LNCaP clone FGC (cell line): ENCODE measurements around the gene NEK4.

Experiments used
- DNase-seq: peaks from one replicate; pipeline ENCODE4 v3.0.0-alpha.2; 2011; ENCODE audit warnings: low read depth
- H3K4me3 ChIP-seq: 2 replicates; pipeline ENCODE4 v1.5.1; 2011; ENCODE audit warnings: mild to moderate bottlenecking, low read depth, low read length, control low read depth
- TF ChIP-seq, protein P1 (sequence below): IDR thresholded peaks from 2 replicates; pipeline ENCODE4 v1.5.1; 2012; ENCODE audit warnings: mild to moderate bottlenecking; ENCODE audit not compliant: control insufficient read depth, insufficient read depth; ENCODE audit errors: extremely low read depth

The NEK4 gene

DNA sequence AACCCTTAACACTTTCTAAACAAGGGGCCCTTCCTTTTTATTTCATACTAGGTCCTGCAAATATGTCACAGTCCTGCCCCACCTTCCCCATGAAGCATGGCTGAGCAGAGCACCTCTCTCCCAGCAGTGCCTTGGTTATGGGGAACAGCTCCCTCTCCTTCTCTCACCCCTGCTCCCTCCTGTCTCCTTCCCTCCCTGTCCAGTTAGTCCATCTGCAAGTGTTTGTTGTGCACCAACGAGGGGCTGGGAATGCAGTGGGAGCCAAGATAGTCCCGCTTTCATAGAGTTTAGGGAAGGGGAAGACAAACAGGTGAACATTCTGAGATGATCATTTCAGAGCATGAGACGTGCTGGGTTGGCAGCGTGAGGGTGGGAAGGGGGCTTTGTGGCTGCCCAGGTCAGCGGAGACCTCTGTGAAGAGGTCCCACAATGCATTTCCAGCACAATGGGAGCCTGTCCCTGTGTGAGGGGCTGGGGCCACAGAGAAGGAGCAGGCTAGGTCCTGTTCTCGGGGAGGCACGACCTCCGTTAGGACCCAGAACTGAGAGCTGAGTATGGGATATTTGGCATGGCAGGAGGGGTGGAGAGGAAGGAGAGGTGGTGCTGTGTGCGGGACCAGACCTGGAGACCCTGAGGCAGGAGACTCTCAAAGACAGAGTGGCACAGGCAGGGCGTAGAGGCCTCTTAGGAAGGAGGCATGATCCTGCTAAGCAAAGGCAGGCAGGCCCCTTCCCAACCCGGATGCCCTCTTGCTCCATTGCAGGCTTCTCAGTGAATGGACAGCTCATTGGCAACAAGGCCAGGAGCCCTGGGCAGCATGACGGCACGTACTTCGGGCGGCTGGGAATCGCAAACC lies 18.4 kb upstream of the NEK4 start:
- H3K4me3 ChIP-seq = no peak overlapping the region
- TF ChIP-seq, protein P1, sequence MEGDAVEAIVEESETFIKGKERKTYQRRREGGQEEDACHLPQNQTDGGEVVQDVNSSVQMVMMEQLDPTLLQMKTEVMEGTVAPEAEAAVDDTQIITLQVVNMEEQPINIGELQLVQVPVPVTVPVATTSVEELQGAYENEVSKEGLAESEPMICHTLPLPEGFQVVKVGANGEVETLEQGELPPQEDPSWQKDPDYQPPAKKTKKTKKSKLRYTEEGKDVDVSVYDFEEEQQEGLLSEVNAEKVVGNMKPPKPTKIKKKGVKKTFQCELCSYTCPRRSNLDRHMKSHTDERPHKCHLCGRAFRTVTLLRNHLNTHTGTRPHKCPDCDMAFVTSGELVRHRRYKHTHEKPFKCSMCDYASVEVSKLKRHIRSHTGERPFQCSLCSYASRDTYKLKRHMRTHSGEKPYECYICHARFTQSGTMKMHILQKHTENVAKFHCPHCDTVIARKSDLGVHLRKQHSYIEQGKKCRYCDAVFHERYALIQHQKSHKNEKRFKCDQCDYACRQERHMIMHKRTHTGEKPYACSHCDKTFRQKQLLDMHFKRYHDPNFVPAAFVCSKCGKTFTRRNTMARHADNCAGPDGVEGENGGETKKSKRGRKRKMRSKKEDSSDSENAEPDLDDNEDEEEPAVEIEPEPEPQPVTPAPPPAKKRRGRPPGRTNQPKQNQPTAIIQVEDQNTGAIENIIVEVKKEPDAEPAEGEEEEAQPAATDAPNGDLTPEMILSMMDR = no peak
- DNase-seq = no peak

DNA sequence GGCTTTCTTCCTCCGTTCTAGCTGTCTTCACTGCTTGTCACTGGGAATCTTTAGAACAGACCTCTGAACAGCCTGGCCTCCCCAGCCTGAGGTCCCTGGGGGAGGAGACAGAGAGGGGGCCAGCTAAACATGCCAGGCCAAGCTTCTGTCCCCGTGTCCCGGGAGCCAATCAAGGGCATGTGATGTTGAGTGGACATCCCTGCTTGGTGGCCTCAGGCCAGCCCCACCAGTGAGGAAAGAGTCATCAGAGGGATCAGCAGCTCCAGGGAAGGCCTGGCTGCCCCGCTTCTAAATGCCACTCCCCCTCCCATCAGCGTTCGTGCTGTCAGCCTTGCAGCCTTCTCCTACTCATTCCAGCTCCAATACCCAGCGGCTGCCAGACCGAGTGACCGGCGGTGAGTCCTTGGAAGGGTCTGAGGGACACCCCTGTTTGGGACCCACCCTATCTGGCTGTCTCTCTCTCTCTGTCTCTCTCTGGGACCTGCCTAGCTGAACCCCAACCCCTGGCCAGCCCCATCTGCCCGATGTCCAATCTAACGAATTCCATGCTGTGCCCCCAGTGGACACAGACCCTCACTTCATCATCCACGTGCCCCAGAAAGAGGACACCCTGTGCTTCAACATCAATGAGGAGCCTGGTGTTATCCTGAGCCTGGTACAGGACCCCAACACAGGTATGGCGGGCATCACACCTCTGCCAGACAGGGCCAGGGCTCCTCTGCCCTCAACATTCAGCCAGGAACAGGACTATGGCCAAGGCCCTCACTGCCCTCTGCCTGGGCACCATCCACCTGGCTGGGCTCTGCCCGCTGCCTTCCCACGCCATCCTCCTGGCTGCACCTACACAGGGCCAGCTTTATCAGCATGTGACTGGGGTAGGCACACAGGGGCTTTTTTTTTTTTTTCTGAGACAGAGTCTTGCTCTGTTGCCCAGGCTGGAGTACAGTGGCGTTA lies 17.2 kb upstream of the NEK4 start:
- TF ChIP-seq, protein P1 = no peak
- no peak overlapping the region for H3K4me3 ChIP-seq
- DNase-seq = no peak

DNA sequence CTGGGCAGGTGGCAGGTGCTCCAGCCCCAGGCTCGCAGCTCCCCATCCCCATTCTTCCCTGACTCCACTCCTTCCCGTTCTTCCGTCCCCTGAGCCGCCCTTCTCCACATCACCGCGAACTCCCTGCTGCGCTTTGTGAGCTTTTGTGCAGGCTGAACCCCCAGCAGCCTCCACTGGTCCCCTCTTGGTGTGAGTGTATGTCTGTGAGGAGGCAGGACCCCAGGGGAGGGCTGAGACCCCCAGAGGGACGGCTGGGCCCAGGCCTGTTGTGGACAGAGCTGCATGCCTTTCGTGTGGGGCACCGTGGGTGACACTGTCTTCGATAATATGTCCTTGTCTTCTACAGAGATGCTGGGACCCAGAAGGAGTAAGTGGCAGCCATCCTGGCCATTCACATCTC lies 16.5 kb upstream of the NEK4 start:
- TF ChIP-seq, protein P1 = no peak
- H3K4me3 ChIP-seq = no peak overlapping the region
- no peak for DNase-seq

DNA sequence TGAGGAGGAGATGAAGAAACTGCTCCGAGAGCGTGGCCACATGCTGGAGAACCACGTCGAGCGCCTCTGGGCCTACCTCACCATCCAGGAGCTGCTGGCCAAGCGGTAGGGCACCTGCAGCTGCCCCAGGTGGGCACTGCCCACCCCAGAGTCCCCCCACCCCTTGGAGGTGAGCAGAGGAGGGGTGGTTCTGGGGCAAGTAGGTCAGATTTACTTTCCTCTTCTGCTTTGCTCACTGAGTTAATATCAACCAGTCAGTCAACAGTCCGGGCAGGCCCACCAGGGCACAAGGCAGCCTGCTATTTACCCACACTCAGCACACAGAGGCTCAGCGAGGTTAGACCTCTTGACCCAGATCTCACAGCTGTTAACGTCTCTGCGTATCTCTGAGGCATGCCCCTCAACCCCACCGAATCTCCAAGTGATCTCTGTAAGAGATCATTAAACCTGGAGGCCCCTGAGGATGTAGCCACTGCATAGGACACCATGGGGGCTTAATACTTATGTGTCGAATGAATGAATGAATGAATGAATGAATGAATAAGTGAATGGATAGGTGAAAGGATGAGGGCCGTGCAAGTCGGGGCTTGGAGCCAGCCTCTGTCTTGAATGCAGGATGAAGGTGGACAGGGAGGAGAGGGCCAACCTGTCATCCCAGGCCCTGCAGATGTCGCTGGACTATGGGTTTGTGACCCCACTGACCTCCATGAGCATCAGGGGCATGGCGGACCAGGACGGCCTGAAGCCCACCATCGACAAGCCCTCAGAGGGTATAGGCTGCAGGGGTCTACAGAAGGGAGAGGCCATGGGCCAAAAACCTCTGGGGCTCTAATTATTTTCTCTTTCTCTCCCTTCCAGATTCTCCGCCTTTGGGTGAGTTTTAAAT lies 15.8 kb upstream of the NEK4 start:
- TF ChIP-seq, protein P1 = no peak
- DNase-seq = no peak
- H3K4me3 ChIP-seq = no peak overlapping the region

DNA sequence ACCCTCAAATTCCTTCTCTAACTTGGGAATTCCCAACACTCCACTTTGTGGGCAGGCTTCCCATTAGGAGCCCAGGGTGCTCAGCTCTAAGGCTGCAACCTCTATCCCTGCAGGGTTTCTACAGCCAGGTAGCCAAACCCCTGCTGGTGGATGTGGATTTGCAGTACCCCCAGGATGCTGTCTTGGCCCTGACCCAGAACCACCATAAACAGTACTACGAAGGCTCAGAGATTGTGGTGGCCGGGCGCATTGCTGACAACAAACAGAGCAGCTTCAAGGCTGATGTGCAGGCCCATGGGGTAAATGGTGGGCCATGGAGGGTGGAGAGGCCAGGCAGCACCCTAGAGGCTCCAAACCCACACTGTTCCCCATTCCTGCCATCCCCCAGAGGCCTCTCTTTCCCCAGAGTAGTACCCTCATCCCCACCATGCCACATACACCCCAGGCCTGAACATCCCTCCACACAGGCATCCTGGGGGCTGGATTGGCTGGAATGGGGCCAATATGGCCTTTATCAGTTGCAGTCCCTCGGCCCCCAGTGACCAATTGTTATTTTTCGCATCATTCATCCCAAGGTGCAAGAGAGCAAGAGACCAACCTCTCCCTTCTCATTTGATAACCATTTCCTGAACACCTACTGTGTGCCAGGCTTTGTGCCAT lies 14.3 kb upstream of the NEK4 start:
- H3K4me3 ChIP-seq = no peak overlapping the region
- no peak for DNase-seq
- TF ChIP-seq, protein P1 = no peak
